ENCODE results near the gene WBP1.
A peak's percentile ranks its signal among the peaks of the same experiment; 100 is the strongest.

The WBP1 gene

GRCh38 chr2:74421221-74421870 is 36.9 kb upstream of the WBP1 start, which contains the start of the genes C2orf81 and WDR54:
TSS of gene C2orf81 (minus strand) at chr2:74421619. CDS start at chr2:74421560, 59 bp downstream.
TSS of gene WDR54 (plus strand) at chr2:74421730. CDS start at chr2:74422154, 424 bp downstream.
- H3K27ac ChIP-seq, result peak within 1 kb of the TSS; percentile 94
- ChIA-PET CTCF (no interaction called here), POLR2A (ENCODE audit: low non-redundant PET) (interaction anchor here (0.6 kb wide), 2 partner anchors 13 to 21 kb away, joined by 3 read pairs; no protein-coding TSS in a partner anchor)
- TF ChIP-seq CTCF (conservative IDR thresholded peaks at IDR 0.05; ENCODE audit: low read depth), result no peak
- peak; percentile 85 for DNase-seq (ENCODE audit: low spot score)

GRCh38 chr2:74423231-74424095 is 34.8 kb upstream of the WBP1 start:
- TF ChIP-seq CTCF (conservative IDR thresholded peaks at IDR 0.05; ENCODE audit: low read depth), result no peak
- no peak for DNase-seq (ENCODE audit: low spot score)
- POLR2A ChIA-PET (ENCODE audit: low non-redundant PET), result no interaction called here
- H3K27ac ChIP-seq, result peak overlapping the region; percentile 94
- CTCF ChIA-PET, result no interaction called here

- TF ChIP-seq CTCF (conservative IDR thresholded peaks at IDR 0.05; ENCODE audit: low read depth), result no peak
- H3K27ac ChIP-seq, result peak overlapping the region; percentile 94
- ChIA-PET CTCF (no interaction called here), POLR2A (ENCODE audit: low non-redundant PET) (no interaction called here)
- peak; percentile 33 for DNase-seq (ENCODE audit: low spot score)
Measured at GRCh38 chr2:74424139-74424992, 33.9 kb upstream of the WBP1 start.

- H3K27ac ChIP-seq, result peak overlapping the region; percentile 94
- no peak for DNase-seq (ENCODE audit: low spot score)
- ChIA-PET POLR2A (ENCODE audit: low non-redundant PET) (no interaction called here), CTCF (no interaction called here)
- TF ChIP-seq CTCF (conservative IDR thresholded peaks at IDR 0.05; ENCODE audit: low read depth), result no peak
Measured at GRCh38 chr2:74424995-74425406, 33.2 kb upstream of the WBP1 start.

GRCh38 chr2:74425523-74425922 is 32.7 kb upstream of the WBP1 start:
- H3K27ac ChIP-seq, result peak overlapping the region; percentile 94
- peak; percentile 94 for DNase-seq (ENCODE audit: low spot score)
- no peak for TF ChIP-seq CTCF (conservative IDR thresholded peaks at IDR 0.05; ENCODE audit: low read depth)
- ChIA-PET CTCF (interaction anchor here (0.6 kb wide), 1 partner anchor 23 kb away, joined by 3 read pairs; no protein-coding TSS in a partner anchor), POLR2A (ENCODE audit: low non-redundant PET) (no interaction called here)

Data from RWPE1 (cell line).